Thymus (tissue), 11 donors: Measurements from ENCODE around the gene CKS2. TPM values are rescaled to one million over a fixed set of nuclear protein-coding genes. Genes with fewer than 3 reads are reported as not detected.

Experiments used
- DNase-seq, 9 donors: peaks; one replicate each; pipeline ENCODE4 v3.0.0-alpha.2; 2013; ENCODE audit warnings: low spot score in 9 of 9, low read depth in 6 of 9, missing footprints in 1 of 9
- H3K27ac ChIP-seq, 2 donors: one replicate each; pipeline ENCODE4 v1.5.1; 2013; ENCODE audit warnings: control low read depth in 1 of 2, low read depth in 1 of 2, low read length in 1 of 2, mild to moderate bottlenecking in 1 of 2, moderate library complexity in 1 of 2
- H3K27me3 ChIP-seq, 2 donors: one replicate each; pipeline ENCODE4 v1.5.1; 2013; ENCODE audit warnings: low read length in 1 of 2; ENCODE audit not compliant: control insufficient read depth in 2 of 2, insufficient read depth in 1 of 2
- H3K36me3 ChIP-seq, 2 donors: one replicate each; pipeline ENCODE4 v1.5.1; 2013; ENCODE audit warnings: low read length in 1 of 2, mild to moderate bottlenecking in 1 of 2, moderate library complexity in 1 of 2; ENCODE audit not compliant: control insufficient read depth in 2 of 2, insufficient read depth in 2 of 2
- H3K4me1 ChIP-seq, 2 donors: one replicate each; pipeline ENCODE4 v1.5.1; 2013; ENCODE audit warnings: low read length in 2 of 2; ENCODE audit not compliant: control insufficient read depth in 2 of 2, insufficient read depth in 2 of 2
- H3K4me3 ChIP-seq, 2 donors: one replicate each; pipeline ENCODE4 v1.5.1; 2013; ENCODE audit warnings: low read length in 2 of 2, control low read depth in 1 of 2, mild to moderate bottlenecking in 1 of 2
- H3K9me3 ChIP-seq, 2 donors: one replicate each; pipeline ENCODE4 v1.5.1; 2013; ENCODE audit warnings: low read length in 1 of 2, mild to moderate bottlenecking in 1 of 2; ENCODE audit not compliant: control insufficient read depth in 2 of 2, insufficient read depth in 1 of 2
- WGBS: extraction: QIAGEN DNeasy Blood & Tissue Kit; methylation state at CpG from one replicate; pipeline ENCODE4 v1.1.7; 2013; 5-methylcytosine and 5-hydroxymethylcytosine counted together
- polyA plus RNA-seq: library from polyadenylated mRNA; stranded (reverse); fragments of 200-250 nt; gene quantifications from one replicate; pipeline ENCODE4 v1.2.3, GENCODE V29; 2013
- total RNA-seq: library from RNA; stranded (reverse); fragments of 120-200 nt; gene quantifications from one replicate; pipeline ENCODE4 v1.2.4, GENCODE V29; 2013
- donor health status: healthy.

CKS2 gene
- total and polyA plus RNA-seq, 2 donors, result 92.7 to 245 TPM

GRCh38 chr9:89350988-89351557 lies 40.1 kb downstream of the CKS2 start:
- Histone ChIP-seq H3K27ac (no peak overlapping the region), H3K4me1 (peaks cover 0 to 2% of the 10 kb centered on the region in 2 donors), H3K27me3 (no peaks in the 10 kb centered on the region), H3K4me3 (no peak overlapping the region), H3K36me3 (peaks cover 93 to 98% of the 10 kb centered on the region in 2 donors), H3K9me3 (no peaks in the 10 kb centered on the region)
- DNase-seq, result no peak
- whole genome bisulfite sequencing, result 95% methylated on average over 2 of the region's 2 CpGs

- H3K36me3 ChIP-seq, result peaks cover 94 to 97% of the 10 kb centered on the region in 2 donors
- H3K4me1 ChIP-seq, result peaks cover 0 to 2% of the 10 kb centered on the region in 2 donors
- no peak for DNase-seq
- H3K27me3 ChIP-seq, result no peaks in the 10 kb centered on the region
- no peaks in the 10 kb centered on the region for H3K9me3 ChIP-seq
- H3K27ac ChIP-seq, result no peak overlapping the region
- 97% methylated on average over 6 of the region's 6 CpGs for WGBS
- no peak overlapping the region for H3K4me3 ChIP-seq
Observed at GRCh38 chr9:89351584-89352300, 40.7 kb downstream of the CKS2 start.

- Histone ChIP-seq H3K9me3 (no peaks in the 10 kb centered on the region), H3K36me3 (peaks cover 95 to 98% of the 10 kb centered on the region in 2 donors), H3K4me3 (no peak overlapping the region), H3K27me3 (no peaks in the 10 kb centered on the region), H3K27ac (no peak overlapping the region), H3K4me1 (peaks cover 0 to 2% of the 10 kb centered on the region in 2 donors)
- DNase-seq, result no peak
- WGBS, result 86% methylated on average over 3 of the region's 3 CpGs
Observed at GRCh38 chr9:89352451-89352850, 41.5 kb downstream of the CKS2 start.

GRCh38 chr9:89352874-89353649 lies 42.1 kb downstream of the CKS2 start:
- H3K27ac ChIP-seq, result no peak overlapping the region
- H3K36me3 ChIP-seq, result peaks cover 96 to 98% of the 10 kb centered on the region in 2 donors
- DNase-seq, result no peak
- WGBS, result 97% methylated on average over 8 of the region's 8 CpGs
- H3K4me1 ChIP-seq, result peaks cover 0 to 2% of the 10 kb centered on the region in 2 donors
- no peaks in the 10 kb centered on the region for H3K27me3 ChIP-seq
- H3K9me3 ChIP-seq, result no peaks in the 10 kb centered on the region
- no peak overlapping the region for H3K4me3 ChIP-seq

- H3K36me3 ChIP-seq, result peaks cover 96 to 98% of the 10 kb centered on the region in 2 donors
- no peak overlapping the region for H3K4me3 ChIP-seq
- WGBS, result 97% methylated on average over 3 of the region's 3 CpGs
- no peaks in the 10 kb centered on the region for H3K27me3 ChIP-seq
- DNase-seq, result no peak
- H3K9me3 ChIP-seq, result no peaks in the 10 kb centered on the region
- H3K27ac ChIP-seq, result no peak overlapping the region
- H3K4me1 ChIP-seq, result peaks cover 0 to 2% of the 10 kb centered on the region in 2 donors
Observed at GRCh38 chr9:89353989-89354388, 43.0 kb downstream of the CKS2 start.

DNA sequence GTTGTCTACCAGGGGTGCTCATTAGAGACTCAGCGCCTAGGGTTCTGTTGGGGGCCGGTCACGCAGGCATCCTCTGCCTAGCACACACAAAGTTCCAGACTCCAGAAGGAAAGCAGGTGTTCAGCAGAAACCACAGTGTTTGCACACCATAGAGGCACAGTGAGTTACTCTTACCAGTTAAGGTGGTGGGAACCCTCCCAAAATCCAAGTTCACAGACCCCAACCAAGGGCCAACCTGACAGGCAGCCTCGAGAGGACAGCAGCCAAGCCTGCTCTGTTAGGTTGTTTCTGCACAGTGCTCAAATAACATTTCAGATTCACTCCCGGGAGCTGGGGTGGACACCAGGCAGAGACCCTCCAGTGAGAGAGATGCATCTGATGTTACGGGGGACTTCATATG lies 43.5 kb downstream of the CKS2 start:
- peaks cover 95 to 98% of the 10 kb centered on the region in 2 donors for H3K36me3 ChIP-seq
- H3K27me3 ChIP-seq, result no peaks in the 10 kb centered on the region
- H3K4me1 ChIP-seq, result peaks cover 0 to 2% of the 10 kb centered on the region in 2 donors
- DNase-seq, result no peak
- no peak overlapping the region for H3K27ac ChIP-seq
- WGBS, result 99% methylated on average over 6 of the region's 6 CpGs
- no peak overlapping the region for H3K4me3 ChIP-seq
- no peaks in the 10 kb centered on the region for H3K9me3 ChIP-seq

- no peak for DNase-seq
- WGBS, result 100% methylated on average over 2 of the region's 2 CpGs
- Histone ChIP-seq H3K36me3 (peaks cover 94 to 98% of the 10 kb centered on the region in 2 donors), H3K27ac (no peak overlapping the region), H3K27me3 (no peaks in the 10 kb centered on the region), H3K9me3 (no peaks in the 10 kb centered on the region), H3K4me1 (no peaks in the 10 kb centered on the region), H3K4me3 (no peak overlapping the region)
Observed at GRCh38 chr9:89356782-89357181, 45.8 kb downstream of the CKS2 start.

DNA sequence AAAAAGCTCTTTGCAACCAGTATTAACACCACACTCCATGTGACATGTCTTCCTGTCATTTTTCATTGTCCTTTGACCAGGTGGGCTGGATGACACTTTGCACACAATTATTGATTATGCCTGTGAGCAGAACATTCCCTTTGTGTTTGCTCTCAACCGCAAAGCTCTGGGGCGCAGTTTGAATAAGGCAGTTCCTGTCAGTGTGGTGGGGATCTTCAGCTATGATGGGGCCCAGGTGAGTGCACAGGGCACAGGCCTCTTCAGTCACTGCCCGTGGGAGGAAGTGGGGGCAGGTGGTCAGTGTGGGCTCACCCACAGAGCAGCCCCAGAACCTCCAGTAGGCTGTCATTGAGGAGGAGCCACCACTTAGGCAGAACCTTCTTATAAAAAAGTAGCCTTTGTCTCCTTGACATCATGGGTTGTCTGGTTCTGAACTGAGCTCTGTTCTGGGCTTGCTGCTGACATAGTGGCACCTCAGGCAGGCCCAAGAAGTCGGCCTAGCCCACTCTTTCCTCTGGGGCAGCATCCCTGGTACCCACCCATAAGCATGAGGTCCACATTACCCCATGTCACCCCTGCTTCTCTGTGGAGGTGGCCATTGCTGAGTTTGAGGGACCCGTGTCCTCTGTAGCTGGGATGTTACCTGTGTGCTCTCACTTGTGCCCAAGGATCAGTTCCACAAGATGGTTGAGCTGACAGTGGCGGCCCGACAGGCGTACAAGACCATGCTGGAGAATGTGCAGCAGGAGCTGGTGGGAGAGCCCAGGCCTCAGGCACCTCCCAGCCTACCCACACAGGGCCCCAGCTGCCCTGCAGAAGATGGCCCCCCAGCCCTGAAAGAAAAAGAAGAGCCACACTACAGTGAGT lies 46.6 kb downstream of the CKS2 start:
- no peaks in the 10 kb centered on the region for H3K9me3 ChIP-seq
- no peak overlapping the region for H3K27ac ChIP-seq
- no peaks in the 10 kb centered on the region for H3K27me3 ChIP-seq
- H3K36me3 ChIP-seq, result peaks cover 94 to 96% of the 10 kb centered on the region in 2 donors
- no peak for DNase-seq
- no peaks in the 10 kb centered on the region for H3K4me1 ChIP-seq
- 97% methylated on average over 8 of the region's 8 CpGs for WGBS
- no peak overlapping the region for H3K4me3 ChIP-seq
